Measurements from ENCODE around the gene ZNF335. TPM values are rescaled to one million over a fixed set of nuclear protein-coding genes. Genes with fewer than 3 reads are reported as not detected.
"Not testable (repeated sequence)": the region's sequence is repeated elsewhere in the genome, so short reads cannot be mapped to it uniquely, and the experiment has no call there.

ZNF335 gene
- total RNA-seq, 1 donor from 2014 or later, result 12.2 TPM

GRCh38 chr20:46002008-46002407, 30.0 kb upstream of the ZNF335 start:
- DNase-seq, result no peak

- DNase-seq, result no peak
Observed at GRCh38 chr20:46001498-46001897, 29.5 kb upstream of the ZNF335 start.

GRCh38 chr20:46000262-46000996, 28.4 kb upstream of the ZNF335 start:
- DNase-seq, result no peak

GRCh38 chr20:45999557-46000261, 27.7 kb upstream of the ZNF335 start:
- no peak for DNase-seq

GRCh38 chr20:45998761-45999160, 26.8 kb upstream of the ZNF335 start:
- DNase-seq, result no peak

GRCh38 chr20:45998337-45998736, 26.3 kb upstream of the ZNF335 start:
- no peak for DNase-seq

GRCh38 chr20:45997187-45997586, 25.2 kb upstream of the ZNF335 start:
- no peak for DNase-seq

- DNase-seq, result not testable (repeated sequence)
Observed at GRCh38 chr20:45995495-45996097, 23.6 kb upstream of the ZNF335 start.

GRCh38 chr20:45994761-45995493, 22.9 kb upstream of the ZNF335 start:
- no peak for DNase-seq

GRCh38 chr20:45993197-45993951, 21.4 kb upstream of the ZNF335 start:
- DNase-seq, result no peak

GRCh38 chr20:45991616-45992015, 19.6 kb upstream of the ZNF335 start:
- DNase-seq, result no peak

GRCh38 chr20:45988830-45989229, 16.8 kb upstream of the ZNF335 start:
- not testable (repeated sequence) for DNase-seq

- DNase-seq, result no peak
Observed at GRCh38 chr20:45987108-45987780, 15.2 kb upstream of the ZNF335 start.

- no peak for DNase-seq
Observed at GRCh38 chr20:45985573-45985972, 13.6 kb upstream of the ZNF335 start.

GRCh38 chr20:45983279-45983743, 11.3 kb upstream of the ZNF335 start:
- DNase-seq, result no peak

- DNase-seq, result no peak
Observed at GRCh38 chr20:45981261-45981660, 9.3 kb upstream of the ZNF335 start.

GRCh38 chr20:45976086-45976485, 4.1 kb upstream of the ZNF335 start:
- DNase-seq, result no peak

GRCh38 chr20:45975686-45976085, 3.7 kb upstream of the ZNF335 start:
- no peak for DNase-seq

GRCh38 chr20:45974896-45975565, 3.0 kb upstream of the ZNF335 start:
- DNase-seq, result no peak

- no peak for DNase-seq
Observed at GRCh38 chr20:45972500-45973183, 639 bp upstream of the ZNF335 start.
